IMR-90 (cell line): Measurements from ENCODE around the gene TANGO6. TPM values are rescaled to one million over a fixed set of nuclear protein-coding genes. Genes with fewer than 3 reads are reported as not detected.

Experiments used
- ATAC-seq: fragments of 200-7000 bp; cut with Tn5 transposase; 2 replicates; pipeline ENCODE4 v1.9.1; 2020; ENCODE audit warnings: low read depth, mild to moderate bottlenecking, moderate library complexity
- BruUV-seq: library from RNA; stranded (reverse); fragments of 400-500 nt; replicated peaks from 2 replicates; lab custom pipeline; 2021; lab: Mats Ljungman, UMichigan
- CTCF ChIA-PET: fragments of 300-600 bp; formaldehyde crosslinking; extraction: SDS; loops from one replicate; lab custom pipeline; 2021; ENCODE audit warnings: antibody characterized with exemption; lab: Yijun Ruan, JAX
- POLR2A ChIA-PET: fragments of 300-600 bp; sonication (Branson Sonifier 250); formaldehyde crosslinking; loops from one replicate; lab custom pipeline; 2022; ENCODE audit warnings: antibody characterized with exemption; ENCODE audit not compliant: unreplicated experiment; lab: Charles Lee
- DNase-seq: peaks from one replicate; pipeline ENCODE4 v3.0.0; 2013
- H2AFZ ChIP-seq: replicated peaks from 2 replicates; pipeline ENCODE3; 2013; ENCODE audit warnings: low read length, mild to moderate bottlenecking; ENCODE audit not compliant: poor library complexity
- H2AK5ac ChIP-seq: 2 replicates; pipeline ENCODE4 v1.6.1; 2013; ENCODE audit warnings: low read depth, low read length, inconsistent platforms
- H2AK9ac ChIP-seq: replicated peaks from 2 replicates; pipeline ENCODE3; 2013; ENCODE audit warnings: mild to moderate bottlenecking, low read depth, low read length, moderate library complexity; ENCODE audit not compliant: poor library complexity
- H2BK120ac ChIP-seq: 2 replicates; pipeline ENCODE4 v1.6.1; 2013; ENCODE audit warnings: low read depth, low read length, inconsistent platforms
- H2BK15ac ChIP-seq: 3 replicates; pipeline ENCODE4 v1.6.1; 2013; ENCODE audit warnings: low read depth, low read length, inconsistent platforms
- H2BK20ac ChIP-seq: 2 replicates; pipeline ENCODE4 v1.6.1; 2013; ENCODE audit warnings: low read depth, mild to moderate bottlenecking, inconsistent platforms, low read length, moderate library complexity
- H2BK5ac ChIP-seq: 2 replicates; pipeline ENCODE4 v1.6.1; 2013; ENCODE audit warnings: mild to moderate bottlenecking, low read depth, low read length, inconsistent platforms; ENCODE audit not compliant: poor library complexity, severe bottlenecking
- H3K14ac ChIP-seq: replicated peaks from 2 replicates; pipeline ENCODE4 v1.6.1; 2013; ENCODE audit warnings: low read depth, low read length, inconsistent platforms
- H3K18ac ChIP-seq: 2 replicates; pipeline ENCODE4 v1.6.1; 2013; ENCODE audit warnings: low read depth, low read length, control low read depth
- H3K23ac ChIP-seq: 2 replicates; pipeline ENCODE4 v1.6.1; 2013; ENCODE audit warnings: low read depth, low read length, inconsistent platforms
- H3K27ac ChIP-seq: 2 replicates; pipeline ENCODE4 v1.5.1; 2013; ENCODE audit warnings: mild to moderate bottlenecking, control low read depth, low read length; ENCODE audit not compliant: insufficient read depth
- H3K27me3 ChIP-seq: 2 replicates; pipeline ENCODE4 v1.6.1; 2013; ENCODE audit warnings: low read length; ENCODE audit not compliant: control insufficient read depth, insufficient read depth
- H3K36me3 ChIP-seq: 2 replicates; pipeline ENCODE4 v1.6.1; 2013; ENCODE audit warnings: low read length, mixed read lengths; ENCODE audit not compliant: control insufficient read depth, insufficient read depth
- H3K4ac ChIP-seq: 2 replicates; pipeline ENCODE4 v1.6.1; 2013; ENCODE audit warnings: low read depth, low read length, inconsistent platforms
- H3K4me1 ChIP-seq: 2 replicates; pipeline ENCODE4 v1.6.1; 2013; ENCODE audit warnings: low read length, mixed read lengths; ENCODE audit not compliant: control insufficient read depth, insufficient read depth
- H3K4me2 ChIP-seq: 2 replicates; pipeline ENCODE4 v1.6.1; 2013; ENCODE audit warnings: low read depth, mild to moderate bottlenecking, control low read depth, low read length, moderate library complexity
- H3K4me3 ChIP-seq: 2 replicates; pipeline ENCODE4 v1.5.1; 2013; ENCODE audit warnings: low read depth, mild to moderate bottlenecking, control low read depth, low read length, moderate library complexity; ENCODE audit not compliant: insufficient read depth
- H3K56ac ChIP-seq: 2 replicates; pipeline ENCODE4 v1.6.1; 2013; ENCODE audit warnings: low read length, inconsistent platforms; ENCODE audit not compliant: insufficient read depth; ENCODE audit errors: extremely low read depth
- H3K79me1 ChIP-seq, 2 experiments: 2 replicates each; pipeline ENCODE4 v1.6.1; 2013; ENCODE audit warnings: low read length in 2 of 2, inconsistent platforms in 1 of 2, low read depth in 1 of 2
- H3K9ac ChIP-seq: 2 replicates; pipeline ENCODE4 v1.6.1; 2013; ENCODE audit warnings: low read depth, low read length, control low read depth
- H3K9me1 ChIP-seq: 2 replicates; pipeline ENCODE4 v1.6.1; 2013; ENCODE audit warnings: low read length, inconsistent platforms; ENCODE audit not compliant: insufficient read depth
- H3K9me3 ChIP-seq: 2 replicates; pipeline ENCODE4 v1.6.1; 2013; ENCODE audit warnings: low read length; ENCODE audit not compliant: control insufficient read depth, insufficient read depth
- H4K20me1 ChIP-seq: 2 replicates; pipeline ENCODE4 v1.6.1; 2013; ENCODE audit warnings: low read length, inconsistent platforms; ENCODE audit not compliant: insufficient read depth
- H4K5ac ChIP-seq: 2 replicates; pipeline ENCODE4 v1.6.1; 2013; ENCODE audit warnings: mild to moderate bottlenecking, low read depth, low read length, control low read depth
- H4K8ac ChIP-seq, 2 experiments: 2 replicates each; pipeline ENCODE4 v1.6.1; 2013; ENCODE audit warnings: low read depth in 2 of 2, low read length in 2 of 2, control low read depth in 1 of 2, inconsistent platforms in 1 of 2
- H4K91ac ChIP-seq: 2 replicates; pipeline ENCODE4 v1.6.1; 2013; ENCODE audit warnings: low read depth, low read length, inconsistent platforms; ENCODE audit not compliant: insufficient read depth
- BHLHE40 ChIP-seq: fragments of 150-350 bp; IDR thresholded peaks from 2 replicates; pipeline ENCODE4 v1.6.1; 2016; ENCODE audit warnings: mild to moderate bottlenecking, low read depth, low read length
- CEBPB ChIP-seq: IDR thresholded peaks from 2 replicates; pipeline ENCODE4 v1.6.1; 2012; ENCODE audit warnings: low read depth, low read length, improper control_type of control experiment
- CHD1 ChIP-seq: IDR thresholded peaks from 2 replicates; pipeline ENCODE4 v1.6.1; 2012; ENCODE audit warnings: low read depth, low read length, improper control_type of control experiment
- FOS ChIP-seq: fragments of 150-350 bp; IDR thresholded peaks from 2 replicates; pipeline ENCODE4 v1.6.1; 2016; ENCODE audit warnings: low read depth, low read length
- MAFK ChIP-seq: IDR thresholded peaks from 2 replicates; pipeline ENCODE4 v1.6.1; 2012; ENCODE audit warnings: low read depth, low read length, improper control_type of control experiment
- MAZ ChIP-seq: IDR thresholded peaks from 2 replicates; pipeline ENCODE4 v1.6.1; 2012; ENCODE audit warnings: low read depth, mild to moderate bottlenecking, low read length, improper control_type of control experiment, moderate library complexity, borderline replicate concordance
- NFE2L2 ChIP-seq: fragments of 150-350 bp; IDR thresholded peaks from 2 replicates; pipeline ENCODE4 v1.6.1; 2016; ENCODE audit warnings: low read depth, mild to moderate bottlenecking, low read length
- POLR2A ChIP-seq: IDR thresholded peaks from 2 replicates; pipeline ENCODE4 v1.6.1; 2012; ENCODE audit warnings: mild to moderate bottlenecking, low read depth, low read length
- RFX5 ChIP-seq: IDR thresholded peaks from 2 replicates; pipeline ENCODE4 v1.8.0; 2012; ENCODE audit warnings: low read depth, mild to moderate bottlenecking, low read length, moderate library complexity
- SMC3 ChIP-seq: fragments of 150-350 bp; IDR thresholded peaks from 2 replicates; pipeline ENCODE4 v1.6.1; 2016; ENCODE audit warnings: low read depth, mild to moderate bottlenecking, antibody characterized with exemption, low read length, moderate library complexity
- WGBS, 2 experiments: methylation state at CpG; one replicate each; pipeline versions ENCODE4 v1.1.5 to v1.1.7; 2013; ENCODE audit warnings: missing lambda C conversion rate in 2 of 2; ENCODE audit not compliant: insufficient read length in 1 of 2; ENCODE audit errors: extremely low coverage in 2 of 2; 5-methylcytosine and 5-hydroxymethylcytosine counted together
- dilution Hi-C: fragments of 300-500 bp; cut with HindIII; formaldehyde crosslinking; loops from one replicate; pipeline ENCODE4 v1.14.3; 2018; ENCODE audit warnings: low sequenced_read_pairs; ENCODE audit not compliant: unreplicated experiment
- in situ Hi-C: fragments of 300-500 bp; cut with MboI; formaldehyde crosslinking; loops from 3 replicates; pipeline ENCODE4 v1.14.3; 2019; ENCODE audit warnings: low sequenced_read_pairs, inconsistent platforms, mixed read lengths
- intact Hi-C: fragments of 100-400 bp; cut with micrococcal nuclease; formaldehyde crosslinking; loops from 2 replicates; pipeline ENCODE4 v1.10.0; 2022
- polyA plus RNA-seq, 3 experiments: library from polyadenylated mRNA; depleted of rRNA; stranded (reverse); fragments of >200 nt; gene quantifications; 2 replicates each; pipeline ENCODE4 v1.2.3, GENCODE V29; 2012; ENCODE audit warnings: low replicate concordance in 1 of 3
- total RNA-seq: library from RNA; depleted of rRNA; stranded (reverse); fragments of >200 nt; gene quantifications from 2 replicates; pipeline ENCODE4 v1.2.3, GENCODE V29; 2012
- TF ChIP-seq, protein P1 (sequence below): fragments of 150-350 bp; IDR thresholded peaks from 2 replicates; pipeline ENCODE4 v1.6.1; 2017; ENCODE audit warnings: mild to moderate bottlenecking, antibody characterized with exemption, low read length, low read depth
- TF ChIP-seq, protein P2 (sequence below): fragments of 150-350 bp; IDR thresholded peaks from 2 replicates; pipeline ENCODE4 v1.6.1; 2016; ENCODE audit warnings: low read depth, mild to moderate bottlenecking, low read length, moderate library complexity, borderline replicate concordance

The TANGO6 gene
- total and polyA plus RNA-seq, 2 of the 4 experiments (the other 2 are of a cell fraction): 6.7 to 22.4 TPM

DNA sequence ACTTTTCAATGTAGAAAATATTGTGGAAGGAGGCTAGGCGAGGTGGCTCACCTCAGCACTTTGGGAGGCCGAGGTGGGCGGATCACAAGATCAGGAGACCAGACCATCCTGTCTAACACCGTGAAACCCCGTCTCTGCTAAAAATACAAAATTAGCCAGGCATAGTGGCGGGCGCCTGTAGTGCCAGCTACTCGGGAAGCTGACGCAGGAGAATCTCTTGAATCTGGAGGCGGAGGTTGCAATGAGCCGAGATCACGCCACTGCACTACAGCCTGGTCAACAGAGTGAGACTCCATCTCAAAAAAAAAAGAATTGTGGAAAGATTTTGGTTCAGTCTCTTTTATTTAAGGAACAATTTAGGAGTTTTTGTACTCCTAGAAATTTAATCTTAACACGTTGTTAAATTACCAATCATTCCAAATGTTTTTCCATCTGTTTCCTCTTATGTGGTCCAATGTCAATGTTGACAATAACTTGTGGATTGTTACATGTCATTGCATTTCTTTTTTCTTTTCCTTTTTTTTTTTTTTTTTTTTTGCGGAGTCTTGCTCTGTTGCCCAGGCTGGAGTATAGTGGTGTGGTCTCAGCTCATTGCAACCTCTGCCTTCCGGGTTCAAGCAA is 137.5 kb downstream of the TANGO6 start:
- no peak overlapping the region for H3K18ac ChIP-seq
- no peak overlapping the region for H4K91ac ChIP-seq
- H3K9me1 ChIP-seq: peaks cover 3% of the 10 kb centered on the region; the same call in 1 of the 2 replicates
- no peaks in the 10 kb centered on the region; a peak in 1 of 4 replicates for H3K79me1 ChIP-seq
- H4K5ac ChIP-seq: no peak overlapping the region
- CTCF ChIA-PET: no interaction called here
- H3K4me1 ChIP-seq: peaks cover 4% of the 10 kb centered on the region
- H3K36me3 ChIP-seq: peaks cover 2% of the 10 kb centered on the region
- H3K14ac ChIP-seq: no peak overlapping the region
- H2AK9ac ChIP-seq: no peak overlapping the region
- H2BK20ac ChIP-seq: no peak overlapping the region
- H2AK5ac ChIP-seq: no peak overlapping the region
- H2AFZ ChIP-seq: no peak overlapping the region
- no peak overlapping the region for H3K9ac ChIP-seq
- no peak overlapping the region for H2BK15ac ChIP-seq
- dilution Hi-C loops (no loop called here), in situ Hi-C loops (no loop called here), intact Hi-C loops (no loop called here)
- TF ChIP-seq SMC3 (no peak), RFX5 (no peak), FOS (no peak), MAZ (no peak), CEBPB (no peak), MAFK (no peak), CHD1 (no peak), NFE2L2 (no peak), POLR2A (no peak), BHLHE40 (no peak)
- TF ChIP-seq, protein P1, sequence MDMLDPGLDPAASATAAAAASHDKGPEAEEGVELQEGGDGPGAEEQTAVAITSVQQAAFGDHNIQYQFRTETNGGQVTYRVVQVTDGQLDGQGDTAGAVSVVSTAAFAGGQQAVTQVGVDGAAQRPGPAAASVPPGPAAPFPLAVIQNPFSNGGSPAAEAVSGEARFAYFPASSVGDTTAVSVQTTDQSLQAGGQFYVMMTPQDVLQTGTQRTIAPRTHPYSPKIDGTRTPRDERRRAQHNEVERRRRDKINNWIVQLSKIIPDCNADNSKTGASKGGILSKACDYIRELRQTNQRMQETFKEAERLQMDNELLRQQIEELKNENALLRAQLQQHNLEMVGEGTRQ: no peak
- TF ChIP-seq, protein P2, sequence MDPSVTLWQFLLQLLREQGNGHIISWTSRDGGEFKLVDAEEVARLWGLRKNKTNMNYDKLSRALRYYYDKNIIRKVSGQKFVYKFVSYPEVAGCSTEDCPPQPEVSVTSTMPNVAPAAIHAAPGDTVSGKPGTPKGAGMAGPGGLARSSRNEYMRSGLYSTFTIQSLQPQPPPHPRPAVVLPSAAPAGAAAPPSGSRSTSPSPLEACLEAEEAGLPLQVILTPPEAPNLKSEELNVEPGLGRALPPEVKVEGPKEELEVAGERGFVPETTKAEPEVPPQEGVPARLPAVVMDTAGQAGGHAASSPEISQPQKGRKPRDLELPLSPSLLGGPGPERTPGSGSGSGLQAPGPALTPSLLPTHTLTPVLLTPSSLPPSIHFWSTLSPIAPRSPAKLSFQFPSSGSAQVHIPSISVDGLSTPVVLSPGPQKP: no peak
- DNase-seq (no peak), ATAC-seq (no peak)
- H3K56ac ChIP-seq: no peak overlapping the region
- 98% methylated on average over 7 of the region's 15 CpGs; no CpG with 5 or more reads in 1 of the 2 experiments for WGBS, 2 experiments
- H2BK120ac ChIP-seq: no peak overlapping the region
- no peak overlapping the region for H4K8ac ChIP-seq
- no peak overlapping the region for H3K4me2 ChIP-seq
- H2BK5ac ChIP-seq: no peak overlapping the region
- H3K23ac ChIP-seq: no peak overlapping the region
- no peak overlapping the region for H3K27ac ChIP-seq
- H3K9me3 ChIP-seq: no peaks in the 10 kb centered on the region
- H3K4ac ChIP-seq: no peak overlapping the region
- H3K27me3 ChIP-seq: no peaks in the 10 kb centered on the region
- H3K4me3 ChIP-seq: no peak overlapping the region
- no peaks in the 10 kb centered on the region for H4K20me1 ChIP-seq
- POLR2A ChIA-PET: no interaction called here
- no TSS peak for BruUV-seq
